Nephron (organoid): ENCODE measurements around the gene GTPBP4.

Experiments used
- H3K27ac Mint-ChIP-seq, 3 experiments: 2 replicates each; pipeline ENCODE4 v1.8.0; 2020; ENCODE audit warnings: mixed read lengths in 3 of 3, mild to moderate bottlenecking in 2 of 3, moderate library complexity in 1 of 3
- H3K27me3 Mint-ChIP-seq: 2 replicates; pipeline ENCODE4 v1.8.0; 2021; ENCODE audit warnings: low read depth, mild to moderate bottlenecking, moderate library complexity, mixed read lengths
- H3K36me3 Mint-ChIP-seq: 2 replicates; pipeline ENCODE4 v1.8.0; 2020; ENCODE audit warnings: low read depth, mixed read lengths
- H3K4me1 Mint-ChIP-seq: 2 replicates; pipeline ENCODE4 v1.8.0; 2020; ENCODE audit warnings: mixed read lengths
- H3K4me3 Mint-ChIP-seq, 3 experiments: 2 replicates each; pipeline ENCODE4 v1.8.0; 2020; ENCODE audit warnings: mild to moderate bottlenecking in 3 of 3, mixed read lengths in 3 of 3, moderate library complexity in 2 of 3
- H3K9me3 Mint-ChIP-seq: 2 replicates; pipeline ENCODE4 v1.8.0; 2020; ENCODE audit warnings: mixed read lengths
- CTCF ChIP-seq, 3 experiments: fragments of 200-600 bp; sonication (generic); IDR thresholded peaks; one replicate each; pipeline ENCODE4 v1.5.0; 2021; ENCODE audit warnings: antibody characterized with exemption in 3 of 3; ENCODE audit not compliant: unreplicated experiment in 3 of 3

Gene GTPBP4

GRCh38 chr10:1024103-1024502 is 35.9 kb downstream of the GTPBP4 start:
- Mint-ChIP-seq H3K4me3 (no peak overlapping the region), H3K27ac (no peak overlapping the region), H3K27me3 (no peaks in the 10 kb centered on the region), H3K9me3 (no peaks in the 10 kb centered on the region), H3K4me1 (no peaks in the 10 kb centered on the region), H3K36me3 (peaks cover 21% of the 10 kb centered on the region)
- TF ChIP-seq CTCF (IDR thresholded peaks at IDR 0.05; ENCODE audit: unreplicated experiment in 3 of 3) = no peak

GRCh38 chr10:1025683-1026082 is 37.4 kb downstream of the GTPBP4 start, which contains the start of gene IDI2:
IDI2 (minus strand) TSS chr10:1025859; CDS start chr10:1024723, 1,136 bp downstream.
- no peak for TF ChIP-seq CTCF (IDR thresholded peaks at IDR 0.05; ENCODE audit: unreplicated experiment in 3 of 3)
- H3K27me3 Mint-ChIP-seq = no peaks in the 10 kb centered on the region
- no peaks in the 10 kb centered on the region for H3K4me1 Mint-ChIP-seq
- peaks cover 5% of the 10 kb centered on the region for H3K36me3 Mint-ChIP-seq
- no peak within 1 kb of the TSS for H3K27ac Mint-ChIP-seq
- H3K4me3 Mint-ChIP-seq = no peak within 1 kb of the TSS
- no peaks in the 10 kb centered on the region for H3K9me3 Mint-ChIP-seq

- no peaks in the 10 kb centered on the region for H3K27me3 Mint-ChIP-seq
Measured at GRCh38 chr10:1026578-1026977, 38.3 kb downstream of the GTPBP4 start.

GRCh38 chr10:1029838-1030237 is 41.6 kb downstream of the GTPBP4 start:
- TF ChIP-seq CTCF (IDR thresholded peaks at IDR 0.05; ENCODE audit: unreplicated experiment in 3 of 3) = no peak

More at GRCh38 chr10:1026578-1026977, 38.3 kb downstream of the GTPBP4 start:
- no peak overlapping the region for H3K27ac Mint-ChIP-seq
- peaks cover 4% of the 10 kb centered on the region for H3K36me3 Mint-ChIP-seq
- no peak for TF ChIP-seq CTCF (IDR thresholded peaks at IDR 0.05; ENCODE audit: unreplicated experiment in 3 of 3)
- no peaks in the 10 kb centered on the region for H3K9me3 Mint-ChIP-seq
- no peak overlapping the region for H3K4me3 Mint-ChIP-seq
- H3K4me1 Mint-ChIP-seq = no peaks in the 10 kb centered on the region

GRCh38 chr10:1033601-1034000 is 45.4 kb downstream of the GTPBP4 start:
- no peak for TF ChIP-seq CTCF (IDR thresholded peaks at IDR 0.05; ENCODE audit: unreplicated experiment in 3 of 3)
- Mint-ChIP-seq H3K9me3 (no peaks in the 10 kb centered on the region), H3K4me3 (no peak overlapping the region), H3K4me1 (peaks cover 11% of the 10 kb centered on the region), H3K27ac (no peak overlapping the region), H3K27me3 (no peaks in the 10 kb centered on the region), H3K36me3 (peaks cover 8% of the 10 kb centered on the region)

More at GRCh38 chr10:1029838-1030237, 41.6 kb downstream of the GTPBP4 start:
- H3K9me3 Mint-ChIP-seq = no peaks in the 10 kb centered on the region
- H3K4me1 Mint-ChIP-seq = peaks cover 5% of the 10 kb centered on the region
- H3K27me3 Mint-ChIP-seq = no peaks in the 10 kb centered on the region
- no peak overlapping the region for H3K27ac Mint-ChIP-seq
- no peaks in the 10 kb centered on the region for H3K36me3 Mint-ChIP-seq
- H3K4me3 Mint-ChIP-seq = no peak overlapping the region

- Mint-ChIP-seq H3K4me3 (no peak overlapping the region), H3K9me3 (no peaks in the 10 kb centered on the region), H3K27me3 (no peaks in the 10 kb centered on the region), H3K4me1 (peaks cover 11% of the 10 kb centered on the region), H3K27ac (peak overlapping the region; percentile 17 to 76 (median 54)), H3K36me3 (peaks cover 8% of the 10 kb centered on the region)
- TF ChIP-seq CTCF (IDR thresholded peaks at IDR 0.05; ENCODE audit: unreplicated experiment in 3 of 3) = no peak
Measured at GRCh38 chr10:1034758-1035157, 46.5 kb downstream of the GTPBP4 start.
